Upper lobe of left lung (tissue), 4 donors: ENCODE results near the gene ACP4.

Source experiments
- EP300 ChIP-seq, 4 donors: sonication (generic); formaldehyde crosslinking; IDR thresholded peaks; one replicate each; pipeline ENCODE4 v1.5.1; 2017; ENCODE audit warnings: antibody characterized with exemption in 4 of 4, control low read depth in 2 of 4
- POLR2A ChIP-seq, 4 donors: fragments of 450-650 bp; IDR thresholded peaks; one replicate each; pipeline ENCODE4 v1.5.1; 2016 to 2017; ENCODE audit warnings: antibody characterized with exemption in 4 of 4, mild to moderate bottlenecking in 2 of 4
- TF ChIP-seq, protein P1 (sequence below), 6 experiments: fragments of 450-650 bp in 4 of 6; fragments of 200-600 bp in 2 of 6; sonication (generic) in 2 of 6; IDR thresholded peaks; one replicate each; pipeline ENCODE4 v1.5.1; 2016 to 2019; ENCODE audit warnings: antibody characterized with exemption in 6 of 6

DNA sequence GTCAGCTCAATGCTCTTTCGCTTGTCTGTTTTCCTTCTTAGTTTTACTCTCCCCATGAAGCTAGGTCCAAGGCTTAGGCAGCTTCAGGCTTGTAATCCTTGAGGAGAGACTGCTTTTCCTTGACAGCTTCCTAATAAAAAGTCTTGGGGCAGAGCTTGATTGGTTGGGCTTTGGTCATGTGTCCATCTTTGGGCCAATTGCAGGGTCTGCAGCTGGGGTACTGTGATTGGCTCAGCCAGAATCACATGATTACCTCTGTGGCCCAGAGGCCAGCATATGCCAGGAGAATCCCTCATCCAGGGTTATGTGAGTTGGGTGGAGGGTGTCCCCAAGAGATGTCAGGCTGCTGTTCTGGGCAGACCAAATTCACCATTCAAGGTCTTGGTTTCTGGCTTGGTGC is 25.2 kb downstream of the ACP4 start:
- TF ChIP-seq POLR2A (IDR thresholded peaks at IDR 0.05), result no peak
- TF ChIP-seq, protein P1, sequence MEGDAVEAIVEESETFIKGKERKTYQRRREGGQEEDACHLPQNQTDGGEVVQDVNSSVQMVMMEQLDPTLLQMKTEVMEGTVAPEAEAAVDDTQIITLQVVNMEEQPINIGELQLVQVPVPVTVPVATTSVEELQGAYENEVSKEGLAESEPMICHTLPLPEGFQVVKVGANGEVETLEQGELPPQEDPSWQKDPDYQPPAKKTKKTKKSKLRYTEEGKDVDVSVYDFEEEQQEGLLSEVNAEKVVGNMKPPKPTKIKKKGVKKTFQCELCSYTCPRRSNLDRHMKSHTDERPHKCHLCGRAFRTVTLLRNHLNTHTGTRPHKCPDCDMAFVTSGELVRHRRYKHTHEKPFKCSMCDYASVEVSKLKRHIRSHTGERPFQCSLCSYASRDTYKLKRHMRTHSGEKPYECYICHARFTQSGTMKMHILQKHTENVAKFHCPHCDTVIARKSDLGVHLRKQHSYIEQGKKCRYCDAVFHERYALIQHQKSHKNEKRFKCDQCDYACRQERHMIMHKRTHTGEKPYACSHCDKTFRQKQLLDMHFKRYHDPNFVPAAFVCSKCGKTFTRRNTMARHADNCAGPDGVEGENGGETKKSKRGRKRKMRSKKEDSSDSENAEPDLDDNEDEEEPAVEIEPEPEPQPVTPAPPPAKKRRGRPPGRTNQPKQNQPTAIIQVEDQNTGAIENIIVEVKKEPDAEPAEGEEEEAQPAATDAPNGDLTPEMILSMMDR (IDR thresholded peaks at IDR 0.05), result no peak
- no peak for TF ChIP-seq EP300 (IDR thresholded peaks at IDR 0.05)
